ENCODE measurements around the gene ZNF549.
A peak's percentile ranks its signal among the peaks of the same experiment; 100 is the strongest.
"Not testable (repeated sequence)": the region's sequence is repeated elsewhere in the genome, so short reads cannot be mapped to it uniquely, and the experiment has no call there.

Gene ZNF549

GRCh38 chr19:57527136-57527881, at the start of gene ZNF549:
ZNF549 (plus strand) TSS chr19:57527356; CDS start chr19:57527574, 218 bp downstream.
- peak; percentile 78 for DNase-seq (ENCODE audit: low read depth)

- DNase-seq (ENCODE audit: low read depth) = peak; percentile 61
Measured at GRCh38 chr19:57487477-57488298, 39.5 kb upstream of the ZNF549 start, which contains the start of gene ZNF419. ZNF419 (plus strand) TSS chr19:57487750; CDS start chr19:57487951, 201 bp downstream.

- DNase-seq (ENCODE audit: low read depth) = not testable (repeated sequence)
Measured at GRCh38 chr19:57488299-57488644, 38.9 kb upstream of the ZNF549 start.

GRCh38 chr19:57499332-57499679, 27.9 kb upstream of the ZNF549 start:
- not testable (repeated sequence) for DNase-seq (ENCODE audit: low read depth)

GRCh38 chr19:57499680-57500395, 27.3 kb upstream of the ZNF549 start, which contains the start of gene ZNF773:
ZNF773 (plus strand) TSS chr19:57499938; CDS start chr19:57500081, 143 bp downstream.
- peak; percentile 90 for DNase-seq (ENCODE audit: low read depth)

- DNase-seq (ENCODE audit: low read depth) = peak; percentile 57
Measured at GRCh38 chr19:57500400-57500799, 26.8 kb upstream of the ZNF549 start.

GRCh38 chr19:57506163-57506562, 21.0 kb upstream of the ZNF549 start:
- no peak for DNase-seq (ENCODE audit: low read depth)

GRCh38 chr19:57511484-57511883, 15.7 kb upstream of the ZNF549 start:
- no peak for DNase-seq (ENCODE audit: low read depth)

- no peak for DNase-seq (ENCODE audit: low read depth)
Measured at GRCh38 chr19:57512845-57513244, 14.3 kb upstream of the ZNF549 start.

- DNase-seq (ENCODE audit: low read depth) = no peak
Measured at GRCh38 chr19:57515255-57515654, 11.9 kb upstream of the ZNF549 start.

GRCh38 chr19:57518021-57518420, 9.1 kb upstream of the ZNF549 start:
- DNase-seq (ENCODE audit: low read depth) = not testable (repeated sequence)

GRCh38 chr19:57537953-57538547, 10.9 kb downstream of the ZNF549 start:
- no peak for DNase-seq (ENCODE audit: low read depth)

- no peak for DNase-seq (ENCODE audit: low read depth)
Measured at GRCh38 chr19:57546513-57546912, 19.4 kb downstream of the ZNF549 start.

GRCh38 chr19:57552432-57552831, 25.3 kb downstream of the ZNF549 start:
- no peak for DNase-seq (ENCODE audit: low read depth)

GRCh38 chr19:57557659-57558058, 30.5 kb downstream of the ZNF549 start:
- DNase-seq (ENCODE audit: low read depth) = no peak

GRCh38 chr19:57558525-57558924, 31.4 kb downstream of the ZNF549 start:
- no peak for DNase-seq (ENCODE audit: low read depth)

- DNase-seq (ENCODE audit: low read depth) = no peak
Measured at GRCh38 chr19:57559008-57559403, 31.9 kb downstream of the ZNF549 start.

- peak; percentile 77 for DNase-seq (ENCODE audit: low read depth)
Measured at GRCh38 chr19:57559404-57560025, 32.4 kb downstream of the ZNF549 start, which contains the start of gene ZNF550. ZNF550 (minus strand) TSS chr19:57559863; CDS start chr19:57559682, 181 bp downstream.

GRCh38 chr19:57560049-57560491, 32.9 kb downstream of the ZNF549 start:
- DNase-seq (ENCODE audit: low read depth) = peak; percentile 14

GRCh38 chr19:57563547-57563946, 36.4 kb downstream of the ZNF549 start:
- no peak for DNase-seq (ENCODE audit: low read depth)
